Naive B cell (primary cell): ENCODE data around the gene PAPOLB. TPM values are rescaled to one million over a fixed set of nuclear protein-coding genes. Genes with fewer than 3 reads are reported as not detected.

ENCODE experiments used
- ATAC-seq, 2 donors: fragments of 150-1000 bp; cut with Tn5 transposase; 2 replicates each; pipeline ENCODE4 v1.10.0; 2021; ENCODE audit warnings: low read depth in 2 of 2, mild to moderate bottlenecking in 2 of 2, moderate library complexity in 2 of 2
- DNase-seq: peaks from one replicate; pipeline ENCODE4 v3.0.0; 2022
- H3K27ac Mint-ChIP-seq, 6 donors: one replicate each; pipeline ENCODE4 v1.8.0; 2020 to 2022; ENCODE audit warnings: mild to moderate bottlenecking in 6 of 6, mixed read lengths in 6 of 6, moderate library complexity in 5 of 6, inconsistent platforms in 2 of 6
- H3K27me3 Mint-ChIP-seq, 3 donors: one replicate each; pipeline ENCODE4 v1.8.0; 2021 to 2022; ENCODE audit warnings: mixed read lengths in 3 of 3, mild to moderate bottlenecking in 1 of 3
- H3K36me3 Mint-ChIP-seq, 2 donors: one replicate each; pipeline ENCODE4 v1.8.0; 2020 to 2022; ENCODE audit warnings: mixed read lengths in 2 of 2, inconsistent platforms in 1 of 2, mild to moderate bottlenecking in 1 of 2
- H3K4me1 Mint-ChIP-seq, 3 donors: one replicate each; pipeline ENCODE4 v1.8.0; 2020 to 2022; ENCODE audit warnings: mixed read lengths in 3 of 3, inconsistent platforms in 1 of 3, mild to moderate bottlenecking in 1 of 3, moderate library complexity in 1 of 3
- H3K4me3 Mint-ChIP-seq, 8 donors: one replicate each; pipeline ENCODE4 v1.8.0; 2020 to 2022; ENCODE audit warnings: mild to moderate bottlenecking in 8 of 8, mixed read lengths in 8 of 8, moderate library complexity in 8 of 8, inconsistent platforms in 2 of 8
- H3K9me3 Mint-ChIP-seq, 7 donors: one replicate each; pipeline ENCODE4 v1.8.0; 2020 to 2022; ENCODE audit warnings: mixed read lengths in 7 of 7, mild to moderate bottlenecking in 5 of 7, inconsistent platforms in 2 of 7, moderate library complexity in 1 of 7
- polyA plus RNA-seq, 6 donors: library from polyadenylated mRNA; unstranded; fragments of 300-500 nt; fragmentation: Illumina TruSeq; gene quantifications; one replicate each; pipeline ENCODE4 v1.2.3, GENCODE V29; 2021; ENCODE audit warnings: low read depth in 6 of 6

Gene PAPOLB
- polyA plus RNA-seq, 6 donors from 2014 or later, result not detected

- no peak for ATAC-seq
- Mint-ChIP-seq H3K27ac (no peak overlapping the region), H3K4me3 (no peak overlapping the region), H3K27me3 (peaks cover 6 to 47% (median 7%) of the 10 kb centered on the region in 3 donors), H3K4me1 (peaks cover 0 to 3% (median 0%) of the 10 kb centered on the region in 3 donors), H3K9me3 (no peaks in the 10 kb centered on the region), H3K36me3 (no peaks in the 10 kb centered on the region)
- DNase-seq, result no peak
Measured at GRCh38 chr7:4820967-4821471, 40.8 kb downstream of the PAPOLB start.

- DNase-seq (no peak), ATAC-seq (no peak)
- Mint-ChIP-seq H3K4me3 (no peak overlapping the region), H3K36me3 (no peaks in the 10 kb centered on the region), H3K4me1 (peaks cover 0 to 3% (median 0%) of the 10 kb centered on the region in 3 donors), H3K27me3 (peaks cover 6 to 50% (median 6%) of the 10 kb centered on the region in 3 donors), H3K9me3 (no peaks in the 10 kb centered on the region), H3K27ac (no peak overlapping the region)
Measured at GRCh38 chr7:4820405-4820966, 41.3 kb downstream of the PAPOLB start.

GRCh38 chr7:4819560-4820404 is 42.0 kb downstream of the PAPOLB start:
- DNase-seq (no peak), ATAC-seq (no peak)
- Mint-ChIP-seq H3K36me3 (no peaks in the 10 kb centered on the region), H3K9me3 (no peaks in the 10 kb centered on the region), H3K4me3 (no peak overlapping the region), H3K27me3 (peaks cover 3 to 53% (median 6%) of the 10 kb centered on the region in 3 donors), H3K27ac (no peak overlapping the region), H3K4me1 (no peaks in the 10 kb centered on the region)

GRCh38 chr7:4818000-4818794 is 43.6 kb downstream of the PAPOLB start:
- DNase-seq (no peak), ATAC-seq (no peak)
- Mint-ChIP-seq H3K4me3 (no peak overlapping the region), H3K27ac (no peak overlapping the region), H3K27me3 (peaks cover 6 to 63% (median 18%) of the 10 kb centered on the region in 3 donors), H3K36me3 (peaks cover 0 to 5% of the 10 kb centered on the region in 2 donors), H3K4me1 (no peaks in the 10 kb centered on the region), H3K9me3 (peaks cover 0 to 3% (median 0%) of the 10 kb centered on the region in 7 donors)

- H3K36me3 Mint-ChIP-seq, result peaks cover 0 to 13% of the 10 kb centered on the region in 2 donors
- no peak for ATAC-seq
Measured at GRCh38 chr7:4817178-4817901, 44.5 kb downstream of the PAPOLB start.

GRCh38 chr7:4816419-4817080 is 45.3 kb downstream of the PAPOLB start:
- H3K36me3 Mint-ChIP-seq, result peaks cover 0 to 14% of the 10 kb centered on the region in 2 donors
- peaks cover 0 to 5% (median 1%) of the 10 kb centered on the region in 7 donors for H3K9me3 Mint-ChIP-seq
- peaks cover 5 to 65% (median 28%) of the 10 kb centered on the region in 3 donors for H3K27me3 Mint-ChIP-seq
- H3K4me1 Mint-ChIP-seq, result no peaks in the 10 kb centered on the region
- no peak for ATAC-seq
- H3K27ac Mint-ChIP-seq, result no peak overlapping the region
- no peak overlapping the region for H3K4me3 Mint-ChIP-seq
- no peak for DNase-seq

More at GRCh38 chr7:4817178-4817901, 44.5 kb downstream of the PAPOLB start:
- H3K27ac Mint-ChIP-seq, result no peak overlapping the region
- H3K4me3 Mint-ChIP-seq, result no peak overlapping the region
- no peak for DNase-seq
- H3K27me3 Mint-ChIP-seq, result peaks cover 5 to 71% (median 26%) of the 10 kb centered on the region in 3 donors
- H3K9me3 Mint-ChIP-seq, result peaks cover 0 to 5% (median 1%) of the 10 kb centered on the region in 7 donors
- no peaks in the 10 kb centered on the region for H3K4me1 Mint-ChIP-seq

- H3K9me3 Mint-ChIP-seq, result peaks cover 0 to 5% (median 1%) of the 10 kb centered on the region in 7 donors
- peaks cover 0 to 14% of the 10 kb centered on the region in 2 donors for H3K36me3 Mint-ChIP-seq
- ATAC-seq (no peak), DNase-seq (no peak)
- H3K4me1 Mint-ChIP-seq, result no peaks in the 10 kb centered on the region
- H3K27ac Mint-ChIP-seq, result no peak overlapping the region
- no peak overlapping the region for H3K4me3 Mint-ChIP-seq
- H3K27me3 Mint-ChIP-seq, result peaks cover 5 to 62% (median 28%) of the 10 kb centered on the region in 3 donors
Measured at GRCh38 chr7:4815609-4816418, 46.0 kb downstream of the PAPOLB start.

- Mint-ChIP-seq H3K36me3 (peaks cover 0 to 14% of the 10 kb centered on the region in 2 donors), H3K9me3 (peaks cover 0 to 5% (median 1%) of the 10 kb centered on the region in 7 donors), H3K27me3 (peaks cover 5 to 67% (median 28%) of the 10 kb centered on the region in 3 donors), H3K4me3 (no peak overlapping the region), H3K4me1 (peaks cover 0 to 3% (median 0%) of the 10 kb centered on the region in 3 donors), H3K27ac (no peak overlapping the region)
- no peak for DNase-seq
- no peak for ATAC-seq
Measured at GRCh38 chr7:4815121-4815520, 46.7 kb downstream of the PAPOLB start.

GRCh38 chr7:4814433-4814832 is 47.4 kb downstream of the PAPOLB start:
- H3K9me3 Mint-ChIP-seq, result peaks cover 0 to 5% (median 1%) of the 10 kb centered on the region in 7 donors
- H3K27ac Mint-ChIP-seq, result no peak overlapping the region
- DNase-seq (no peak), ATAC-seq (no peak)
- H3K27me3 Mint-ChIP-seq, result peaks cover 5 to 67% (median 28%) of the 10 kb centered on the region in 3 donors
- peaks cover 0 to 14% of the 10 kb centered on the region in 2 donors for H3K36me3 Mint-ChIP-seq
- H3K4me1 Mint-ChIP-seq, result peaks cover 0 to 7% (median under 1%) of the 10 kb centered on the region in 3 donors
- H3K4me3 Mint-ChIP-seq, result no peak overlapping the region

GRCh38 chr7:4809666-4810065 is 52.2 kb downstream of the PAPOLB start:
- peaks cover 0 to 5% (median 1%) of the 10 kb centered on the region in 7 donors for H3K9me3 Mint-ChIP-seq
- peak overlapping the region in 3 of 6 donors; percentile 36 to 73 (median 44) for H3K27ac Mint-ChIP-seq
- peaks cover 5 to 57% (median 23%) of the 10 kb centered on the region in 3 donors for H3K27me3 Mint-ChIP-seq
- DNase-seq (no peak), ATAC-seq (peak; percentile 11 to 15)
- peaks cover 0 to 14% of the 10 kb centered on the region in 2 donors for H3K36me3 Mint-ChIP-seq
- peaks cover 0 to 26% (median 8%) of the 10 kb centered on the region in 3 donors for H3K4me1 Mint-ChIP-seq
- peak overlapping the region; percentile 63 to 91 (median 82) for H3K4me3 Mint-ChIP-seq

- ATAC-seq (peak; percentile 80), DNase-seq (peak; percentile 36)
- Mint-ChIP-seq H3K36me3 (peaks cover 0 to 14% of the 10 kb centered on the region in 2 donors), H3K27me3 (peaks cover 5 to 52% (median 18%) of the 10 kb centered on the region in 3 donors), H3K27ac (peak overlapping the region in 3 of 6 donors; percentile 16 to 73 (median 36)), H3K9me3 (peaks cover 0 to 5% (median 1%) of the 10 kb centered on the region in 7 donors), H3K4me1 (peaks cover 0 to 26% (median 8%) of the 10 kb centered on the region in 3 donors), H3K4me3 (peak overlapping the region; percentile 77 to 94 (median 85))
Measured at GRCh38 chr7:4809091-4809591, 52.7 kb downstream of the PAPOLB start.
